K562 (cell line): Measurements from ENCODE around the gene VAC14. TPM values are rescaled to one million over a fixed set of nuclear protein-coding genes. Genes with fewer than 3 reads are reported as not detected.

Source experiments
- ATAC-seq: fragments of 200-7000 bp; cut with Tn5 transposase; 3 replicates; pipeline ENCODE4 v1.9.1; 2020; ENCODE audit warnings: moderate library complexity
- BruUV-seq: library from RNA; stranded (reverse); fragments of 400-500 nt; replicated peaks from 2 replicates; lab custom pipeline; 2021; lab: Mats Ljungman, UMichigan
- CTCF ChIA-PET: fragments of 300-600 bp; formaldehyde crosslinking; extraction: SDS; loops from one replicate; lab custom pipeline; 2021; ENCODE audit warnings: low intra/inter-chr PET ratio; lab: Yijun Ruan, JAX
- POLR2A ChIA-PET: fragments of 300-600, 350-650 bp; sonication (Branson Sonifier 250); formaldehyde crosslinking; extraction: SDS; loops from one replicate; lab custom pipeline; 2021; ENCODE audit warnings: antibody characterized with exemption, inconsistent platforms; lab: Yijun Ruan, JAX
- DNase-seq, 4 experiments: peaks; one replicate each; pipeline versions ENCODE4 v3.0.0 to v3.0.0-alpha.2; 2011 to 2018; ENCODE audit warnings: low spot score in 3 of 4, mixed read lengths in 3 of 4; ENCODE audit errors: extremely low read depth in 1 of 4
- FAIRE-seq: peaks from 2 replicates; lab custom pipeline; 2011; peaks lifted over from hg19 to GRCh38; lab: Jason Lieb, UNC
- H2AFZ ChIP-seq: 2 replicates; pipeline ENCODE4 v1.6.0; 2011; ENCODE audit warnings: low read depth, low read length, control low read depth, inconsistent platforms
- H3K27ac ChIP-seq: fragments of 200-600 bp; 3 replicates; pipeline ENCODE4 v1.8.0; 2011; ENCODE audit warnings: low read depth, mild to moderate bottlenecking, control low read depth, inconsistent platforms, low read length, moderate library complexity, mixed read lengths; ENCODE audit errors: extremely low read depth
- H3K27me3 ChIP-seq, 2 experiments: fragments of 300-600 bp in 1 of 2; 2 replicates in 1 of 2; 3 replicates in 1 of 2; pipeline versions ENCODE4 v1.6.0 to v1.8.0; 2011; ENCODE audit warnings: inconsistent platforms in 2 of 2, low read length in 2 of 2, mild to moderate bottlenecking in 1 of 2, mixed read lengths in 1 of 2, moderate library complexity in 1 of 2; ENCODE audit not compliant: control insufficient read depth in 2 of 2, insufficient read depth in 2 of 2
- H3K36me3 ChIP-seq: fragments of 300-600 bp; 3 replicates; pipeline ENCODE4 v1.8.0; 2011; ENCODE audit warnings: mild to moderate bottlenecking, low read length, inconsistent platforms; ENCODE audit not compliant: control insufficient read depth, insufficient read depth
- H3K4me1 ChIP-seq, 2 experiments: fragments of 200-600 bp in 1 of 2; replicated peaks in 1 of 2; 2 replicates in 1 of 2; 3 replicates in 1 of 2; pipeline versions ENCODE4 v1.5.1 to v1.8.0; 2011; ENCODE audit warnings: inconsistent platforms in 2 of 2, low read length in 2 of 2, mild to moderate bottlenecking in 1 of 2, mixed read lengths in 1 of 2, moderate library complexity in 1 of 2; ENCODE audit not compliant: control insufficient read depth in 2 of 2, insufficient read depth in 2 of 2
- H3K4me2 ChIP-seq: 2 replicates; pipeline ENCODE4 v1.6.1; 2011; ENCODE audit warnings: low read length, control low read depth, inconsistent platforms, mixed read lengths; ENCODE audit not compliant: insufficient read depth
- H3K4me3 ChIP-seq: fragments of 200-600 bp; sonication (generic), shearing (Covaris generic); 2 replicates; pipeline ENCODE4 v1.5.1; 2016; ENCODE audit warnings: control low read depth, inconsistent platforms
- H3K79me2 ChIP-seq: fragments of 200-600 bp; 3 replicates; pipeline ENCODE4 v1.8.0; 2011; ENCODE audit warnings: low read length, inconsistent platforms; ENCODE audit not compliant: control insufficient read depth, insufficient read depth
- H3K9ac ChIP-seq, 2 experiments: 2 replicates each; pipeline versions ENCODE4 v1.6.0 to v1.6.1; 2011; ENCODE audit warnings: low read depth in 2 of 2, low read length in 2 of 2, control low read depth in 1 of 2, inconsistent platforms in 1 of 2, mild to moderate bottlenecking in 1 of 2, mixed read lengths in 1 of 2; ENCODE audit not compliant: insufficient read depth in 1 of 2
- H3K9me1 ChIP-seq: one replicate; pipeline ENCODE4 v1.6.0; 2011; ENCODE audit warnings: inconsistent platforms, mild to moderate bottlenecking, low read length, moderate library complexity; ENCODE audit not compliant: control insufficient read depth, insufficient read depth
- H3K9me3 ChIP-seq: replicated peaks from 2 replicates; pipeline ENCODE4 v1.5.1; 2011; ENCODE audit warnings: low read depth, low read length, inconsistent platforms; ENCODE audit not compliant: control insufficient read depth, insufficient read depth
- H4K20me1 ChIP-seq: replicated peaks from 2 replicates; pipeline ENCODE4 v1.6.1; 2011; ENCODE audit warnings: low read length, inconsistent platforms, mixed read lengths; ENCODE audit not compliant: control insufficient read depth, insufficient read depth
- E2F1 ChIP-seq: sonication (generic); formaldehyde crosslinking; IDR thresholded peaks from 2 replicates; pipeline ENCODE4 v1.8.1; 2023; ENCODE audit warnings: mild to moderate bottlenecking, missing genetic modification reagents, moderate library complexity
- FOSL1 ChIP-seq: fragments of 200-800 bp; sonication (Bioruptor generic); conservative IDR thresholded peaks from 2 replicates; pipeline ENCODE4 v1.6.1; 2016; ENCODE audit warnings: missing genetic modification characterization, missing compliant biosample characterization
- JUND ChIP-seq, 2 experiments: IDR thresholded peaks; 2 replicates in 1 of 2; 3 replicates in 1 of 2; pipeline ENCODE4 v1.6.1; 2011; ENCODE audit warnings: borderline replicate concordance in 2 of 2, low read depth in 2 of 2, low read length in 2 of 2, improper control_type of control experiment in 1 of 2, missing biosample characterization in 1 of 2, missing genetic modification characterization in 1 of 2, missing genetic modification reagents in 1 of 2
- POLR2AphosphoS5 ChIP-seq: IDR thresholded peaks from 2 replicates; pipeline ENCODE4 v1.6.1; 2011; ENCODE audit warnings: mild to moderate bottlenecking, low read depth, low read length, moderate library complexity; ENCODE audit not compliant: control insufficient read depth, insufficient read depth
- SIX5 ChIP-seq, 2 experiments: IDR thresholded peaks; 2 replicates each; pipeline ENCODE4 v1.6.1; 2011; ENCODE audit warnings: low read length in 2 of 2, borderline replicate concordance in 1 of 2, low read depth in 1 of 2, mild to moderate bottlenecking in 1 of 2, moderate library complexity in 1 of 2; ENCODE audit not compliant: insufficient read depth in 1 of 2
- SMARCA5 ChIP-seq: fragments of 450-650 bp; IDR thresholded peaks from 2 replicates; pipeline ENCODE4 v1.6.1; 2016
- ZEB2 ChIP-seq: fragments of 450-650 bp; IDR thresholded peaks from 2 replicates; pipeline ENCODE4 v1.6.1; 2016
- WGBS: fragments of 100-300 bp; shearing (Covaris generic); methylation state at CpG from one replicate; pipeline ENCODE4 v1.1.6; 2016; ENCODE audit warnings: low coverage, mixed read lengths; ENCODE audit not compliant: insufficient coverage; ENCODE audit errors: missing lambda C conversion rate; 5-methylcytosine and 5-hydroxymethylcytosine counted together
- in situ Hi-C: fragments of 300-500 bp; cut with MboI; formaldehyde crosslinking; loops from 4 replicates; pipeline ENCODE4 v1.15.0; 2018; ENCODE audit warnings: inconsistent platforms, mixed read lengths
- intact Hi-C: fragments of 100-400 bp; cut with micrococcal nuclease; formaldehyde crosslinking; loops from 2 replicates; pipeline ENCODE4 v1.14.2; 2022
- polyA plus RNA-seq, 8 experiments: library from polyadenylated mRNA; depleted of rRNA in 4 of 8; stranded (reverse) in 5 of 8; unstranded in 3 of 8; fragments of >200 nt; fragmentation: Nextera tagmentation in 2 of 8; fragmentation: Illumina TruSeq in 1 of 8; extraction: Ambion mirVana in 2 of 8; extraction: Trizol in 1 of 8; gene quantifications; 2 replicates each; pipeline versions ENCODE4 v1.2.1 to v1.2.3, GENCODE V29; 2011 to 2014; ENCODE audit warnings: inconsistent platforms in 1 of 8, missing spikeins in 1 of 8
- total RNA-seq, 7 experiments: library from RNA; depleted of rRNA in 6 of 7; stranded (reverse); fragments of >200 nt in 6 of 7; fragmentation: Illumina TruSeq in 2 of 7; extraction: Trizol in 2 of 7; gene quantifications; 2 replicates each; pipeline versions ENCODE4 v1.2.1 to v1.2.3, GENCODE V29; 2011 to 2021; ENCODE audit warnings: low replicate concordance in 1 of 7

The VAC14 gene
- total and polyA plus RNA-seq, 9 of the 15 experiments (the other 6 are each of a cell fraction or from before 2014, with no cell fraction given): 1.3 to 41.6 (median 26.6) TPM

GRCh38 chr16:70721202-70721963, 79.6 kb downstream of the VAC14 start (continued):
- no peak for TF ChIP-seq SIX5 (IDR thresholded peaks at IDR 0.05; ENCODE audit: borderline replicate concordance in 1 of 2, insufficient read depth in 1 of 2, low read depth in 1 of 2, low read length in 2 of 2)

GRCh38 chr16:70720425-70721201, 80.3 kb downstream of the VAC14 start:
- ChIA-PET POLR2A (interaction anchor here (0.5 to 1.3 kb wide), 7 partner anchors 12 to 264 kb away, joined by 3 read pairs; no protein-coding TSS in a partner anchor), CTCF (no interaction called here)
- peaks cover 9% of the 10 kb centered on the region; the same call in 1 of the 3 replicates for H3K36me3 ChIP-seq
- 90% methylated on average over 18 of the region's 18 CpGs for WGBS
- no peak overlapping the region for H3K4me2 ChIP-seq
- H2AFZ ChIP-seq: no peak overlapping the region
- intact Hi-C loops: no loop called here
- no peaks in the 10 kb centered on the region for H3K79me2 ChIP-seq
- H4K20me1 ChIP-seq: no peaks in the 10 kb centered on the region
- no peak for FAIRE-seq
- H3K27ac ChIP-seq: no peak overlapping the region
- no peak overlapping the region for H3K4me3 ChIP-seq
- no peaks in the 10 kb centered on the region for H3K27me3 ChIP-seq
- H3K9me1 ChIP-seq: peaks cover 3% of the 10 kb centered on the region
- DNase-seq: no peak
- no peaks in the 10 kb centered on the region for H3K9me3 ChIP-seq
- no TSS peak for BruUV-seq
- ATAC-seq: no peak
- H3K4me1 ChIP-seq: peaks cover 0 to 6% of the 10 kb centered on the region in 2 experiments; a peak in 3 of 5 replicates
- in situ Hi-C loops: no loop called here
- H3K9ac ChIP-seq: no peak overlapping the region; a peak in 1 of 4 replicates
- no peak for TF ChIP-seq JUND (IDR thresholded peaks at IDR 0.05; ENCODE audit: borderline replicate concordance, low read depth, low read length)
- no peak for TF ChIP-seq JUND (tag; IDR thresholded peaks at IDR 0.05; ENCODE audit: borderline replicate concordance, low read depth, low read length)
- no peak for TF ChIP-seq FOSL1
- no peak for TF ChIP-seq POLR2AphosphoS5
- no peak for TF ChIP-seq SMARCA5
- TF ChIP-seq ZEB2: no peak
- no peak for TF ChIP-seq E2F1
